NCI-H748 treated with DMSO at 0.1 percent for 48 hours (cell line): ENCODE results near the gene PTPRJ.

ENCODE experiments used
- DNase-seq: peaks from one replicate; lab custom pipeline; 2025; lab: John Stamatoyannopoulos, UW

Gene PTPRJ

GRCh38 chr11:47969401-47969800 is 11.0 kb upstream of the PTPRJ start:
- DNase-seq: no peak

GRCh38 chr11:47971501-47971900 is 8.9 kb upstream of the PTPRJ start:
- no peak for DNase-seq

- no peak for DNase-seq
Observed at GRCh38 chr11:47973173-47973572, 7.2 kb upstream of the PTPRJ start.

- no peak for DNase-seq
Observed at GRCh38 chr11:47976931-47977330, 3.4 kb upstream of the PTPRJ start.

- no peak for DNase-seq
Observed at GRCh38 chr11:47977623-47978022, 2.7 kb upstream of the PTPRJ start.

GRCh38 chr11:47979378-47980087 is 826 bp upstream of the PTPRJ start:
- DNase-seq: no peak

- no peak for DNase-seq
Observed at GRCh38 chr11:47980907-47981621, 705 bp downstream of the PTPRJ start.

- no peak for DNase-seq
Observed at GRCh38 chr11:47981667-47982404, 1.5 kb downstream of the PTPRJ start.

GRCh38 chr11:47982616-47983015 is 2.3 kb downstream of the PTPRJ start:
- DNase-seq: no peak

GRCh38 chr11:47983464-47984397 is 3.4 kb downstream of the PTPRJ start:
- DNase-seq: no peak

- no peak for DNase-seq
Observed at GRCh38 chr11:47986219-47986618, 5.9 kb downstream of the PTPRJ start.

- DNase-seq: no peak
Observed at GRCh38 chr11:47986742-47987141, 6.4 kb downstream of the PTPRJ start.

- no peak for DNase-seq
Observed at GRCh38 chr11:47987310-47987709, 7.0 kb downstream of the PTPRJ start.

GRCh38 chr11:47987781-47988180 is 7.4 kb downstream of the PTPRJ start:
- DNase-seq: no peak

- no peak for DNase-seq
Observed at GRCh38 chr11:47989779-47990178, 9.4 kb downstream of the PTPRJ start.

- no peak for DNase-seq
Observed at GRCh38 chr11:47991266-47991830, 11.0 kb downstream of the PTPRJ start.

GRCh38 chr11:47991894-47992293 is 11.5 kb downstream of the PTPRJ start:
- no peak for DNase-seq

- DNase-seq: no peak
Observed at GRCh38 chr11:47992959-47993820, 12.8 kb downstream of the PTPRJ start.

GRCh38 chr11:47994417-47994816 is 14.1 kb downstream of the PTPRJ start:
- DNase-seq: no peak

GRCh38 chr11:47995360-47995769 is 15.0 kb downstream of the PTPRJ start:
- no peak for DNase-seq
